ENCODE measurements around the gene COL4A6.

COL4A6 gene

GRCh38 chrX:108131471-108131870 lies 306.8 kb downstream of the COL4A6 start:
- no peaks in the 10 kb centered on the region for H3K9me3 ChIP-seq (ENCODE audit: control insufficient read depth, low read length)
- no peak overlapping the region for H3K4me2 ChIP-seq (ENCODE audit: low read length)
- no peaks in the 10 kb centered on the region for H3K79me2 ChIP-seq
- H3K4me3 ChIP-seq (ENCODE audit: low read depth, low read length), result no peak overlapping the region
- TF ChIP-seq, protein P1, sequence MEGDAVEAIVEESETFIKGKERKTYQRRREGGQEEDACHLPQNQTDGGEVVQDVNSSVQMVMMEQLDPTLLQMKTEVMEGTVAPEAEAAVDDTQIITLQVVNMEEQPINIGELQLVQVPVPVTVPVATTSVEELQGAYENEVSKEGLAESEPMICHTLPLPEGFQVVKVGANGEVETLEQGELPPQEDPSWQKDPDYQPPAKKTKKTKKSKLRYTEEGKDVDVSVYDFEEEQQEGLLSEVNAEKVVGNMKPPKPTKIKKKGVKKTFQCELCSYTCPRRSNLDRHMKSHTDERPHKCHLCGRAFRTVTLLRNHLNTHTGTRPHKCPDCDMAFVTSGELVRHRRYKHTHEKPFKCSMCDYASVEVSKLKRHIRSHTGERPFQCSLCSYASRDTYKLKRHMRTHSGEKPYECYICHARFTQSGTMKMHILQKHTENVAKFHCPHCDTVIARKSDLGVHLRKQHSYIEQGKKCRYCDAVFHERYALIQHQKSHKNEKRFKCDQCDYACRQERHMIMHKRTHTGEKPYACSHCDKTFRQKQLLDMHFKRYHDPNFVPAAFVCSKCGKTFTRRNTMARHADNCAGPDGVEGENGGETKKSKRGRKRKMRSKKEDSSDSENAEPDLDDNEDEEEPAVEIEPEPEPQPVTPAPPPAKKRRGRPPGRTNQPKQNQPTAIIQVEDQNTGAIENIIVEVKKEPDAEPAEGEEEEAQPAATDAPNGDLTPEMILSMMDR (IDR thresholded peaks at IDR 0.05), result no peak
- no peak overlapping the region for H3K27ac ChIP-seq
- no peaks in the 10 kb centered on the region for H3K27me3 ChIP-seq (ENCODE audit: control insufficient read depth, insufficient read depth, low read length)
- H3K36me3 ChIP-seq (ENCODE audit: control insufficient read depth, insufficient read depth, low read length), result no peaks in the 10 kb centered on the region
- no peaks in the 10 kb centered on the region for H3K4me1 ChIP-seq
- no peak overlapping the region for H3K9ac ChIP-seq
- no peak overlapping the region for H2AFZ ChIP-seq

GRCh38 chrX:108130889-108131288 lies 307.3 kb downstream of the COL4A6 start:
- H3K4me2 ChIP-seq (ENCODE audit: low read length), result no peak overlapping the region
- H3K27ac ChIP-seq, result no peak overlapping the region
- no peaks in the 10 kb centered on the region for H3K4me1 ChIP-seq

DNA sequence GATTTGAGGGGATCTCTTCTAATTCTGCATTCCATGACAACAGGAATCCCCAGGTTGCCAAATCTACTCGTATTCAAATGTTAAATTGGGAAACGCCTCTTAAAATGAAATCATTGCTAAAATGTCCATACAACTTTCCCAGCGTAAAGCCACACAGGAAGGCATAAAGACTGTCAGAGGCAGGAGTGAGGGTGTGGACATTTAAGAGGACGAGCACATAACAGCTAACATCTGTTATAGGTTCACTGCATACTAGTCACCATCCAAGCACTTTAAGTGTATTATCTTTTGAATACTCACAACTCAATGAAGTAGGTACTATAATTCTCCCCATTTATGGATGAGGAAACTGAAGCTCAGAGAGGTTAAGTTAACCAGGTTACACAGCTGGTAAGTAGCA lies 311.1 kb downstream of the COL4A6 start:
- H3K27ac ChIP-seq, result no peak overlapping the region
- H3K79me2 ChIP-seq, result no peaks in the 10 kb centered on the region
- H3K9me3 ChIP-seq (ENCODE audit: control insufficient read depth, low read length), result no peaks in the 10 kb centered on the region
- H3K9ac ChIP-seq, result no peak overlapping the region
- H3K36me3 ChIP-seq (ENCODE audit: control insufficient read depth, insufficient read depth, low read length), result no peaks in the 10 kb centered on the region
- no peak overlapping the region for H2AFZ ChIP-seq
- H3K4me2 ChIP-seq (ENCODE audit: low read length), result no peak overlapping the region
- no peaks in the 10 kb centered on the region for H3K27me3 ChIP-seq (ENCODE audit: control insufficient read depth, insufficient read depth, low read length)
- H3K4me3 ChIP-seq (ENCODE audit: low read depth, low read length), result no peak overlapping the region
- TF ChIP-seq, protein P1 (IDR thresholded peaks at IDR 0.05), result no peak
- H3K4me1 ChIP-seq, result no peaks in the 10 kb centered on the region

More at GRCh38 chrX:108130889-108131288, 307.3 kb downstream of the COL4A6 start:
- Histone ChIP-seq H2AFZ (no peak overlapping the region), H3K9me3 (ENCODE audit: control insufficient read depth, low read length) (no peaks in the 10 kb centered on the region), H3K27me3 (ENCODE audit: control insufficient read depth, insufficient read depth, low read length) (no peaks in the 10 kb centered on the region), H3K9ac (no peak overlapping the region), H3K79me2 (no peaks in the 10 kb centered on the region), H3K36me3 (ENCODE audit: control insufficient read depth, insufficient read depth, low read length) (no peaks in the 10 kb centered on the region), H3K4me3 (ENCODE audit: low read depth, low read length) (no peak overlapping the region)
- TF ChIP-seq, protein P1 (IDR thresholded peaks at IDR 0.05), result no peak

GRCh38 chrX:108126661-108127060 lies 311.6 kb downstream of the COL4A6 start:
- Histone ChIP-seq H3K36me3 (ENCODE audit: control insufficient read depth, insufficient read depth, low read length) (no peaks in the 10 kb centered on the region), H3K4me3 (ENCODE audit: low read depth, low read length) (no peak overlapping the region), H3K27ac (no peak overlapping the region), H3K9me3 (ENCODE audit: control insufficient read depth, low read length) (no peaks in the 10 kb centered on the region), H2AFZ (no peak overlapping the region), H3K4me1 (no peaks in the 10 kb centered on the region), H3K9ac (no peak overlapping the region), H3K79me2 (no peaks in the 10 kb centered on the region), H3K27me3 (ENCODE audit: control insufficient read depth, insufficient read depth, low read length) (no peaks in the 10 kb centered on the region), H3K4me2 (ENCODE audit: low read length) (no peak overlapping the region)
- TF ChIP-seq, protein P1 (IDR thresholded peaks at IDR 0.05), result no peak

- Histone ChIP-seq H3K27ac (no peak overlapping the region), H3K4me2 (ENCODE audit: low read length) (no peak overlapping the region), H3K9ac (no peak overlapping the region), H3K36me3 (ENCODE audit: control insufficient read depth, insufficient read depth, low read length) (no peaks in the 10 kb centered on the region), H3K4me1 (no peaks in the 10 kb centered on the region), H3K27me3 (ENCODE audit: control insufficient read depth, insufficient read depth, low read length) (no peaks in the 10 kb centered on the region), H3K4me3 (ENCODE audit: low read depth, low read length) (no peak overlapping the region), H3K79me2 (no peaks in the 10 kb centered on the region), H2AFZ (no peak overlapping the region), H3K9me3 (ENCODE audit: control insufficient read depth, low read length) (no peaks in the 10 kb centered on the region)
- TF ChIP-seq, protein P1 (IDR thresholded peaks at IDR 0.05), result no peak
Measured at GRCh38 chrX:108123591-108124366, 314.4 kb downstream of the COL4A6 start.
